Fibroblast of villous mesenchyme (primary cell): ENCODE measurements around the gene KRTAP10-8. TPM values are rescaled to one million over a fixed set of nuclear protein-coding genes. Genes with fewer than 3 reads are reported as not detected.
"Not testable (repeated sequence)": the region's sequence is repeated elsewhere in the genome, so short reads cannot be mapped to it uniquely, and the experiment has no call there.

ENCODE experiments used
- DNase-seq: peaks from one replicate; pipeline ENCODE4 v3.0.0-alpha.2; 2010; ENCODE audit warnings: low read depth
- H3K4me3 ChIP-seq: 2 replicates; pipeline ENCODE4 v1.5.1; 2011; ENCODE audit warnings: low read depth, mild to moderate bottlenecking, low read length
- CTCF ChIP-seq: IDR thresholded peaks from 2 replicates; pipeline ENCODE4 v1.5.1; 2012; ENCODE audit warnings: low read depth, mild to moderate bottlenecking, low read length; ENCODE audit not compliant: insufficient read depth
- total RNA-seq: library from RNA; depleted of rRNA; stranded (reverse); fragments of >200 nt; gene quantifications from 2 replicates; pipeline ENCODE4 v1.2.3, GENCODE V29; 2012

KRTAP10-8 gene
- total RNA-seq, 1 donor = not detected

GRCh38 chr21:44626262-44626661, 14.4 kb downstream of the KRTAP10-8 start:
- H3K4me3 ChIP-seq = no peak overlapping the region
- TF ChIP-seq CTCF = no peak
- DNase-seq = no peak

GRCh38 chr21:44626673-44627143, 14.8 kb downstream of the KRTAP10-8 start, which contains the start of gene KRTAP10-9:
Gene KRTAP10-9, plus strand, starts transcription at chr21:44627093. Its CDS starts 79 bp downstream, at chr21:44627172.
- TF ChIP-seq CTCF = no peak
- no peak for DNase-seq
- H3K4me3 ChIP-seq = no peak within 1 kb of the TSS

GRCh38 chr21:44627181-44627822, 15.4 kb downstream of the KRTAP10-8 start:
- not testable (repeated sequence) for H3K4me3 ChIP-seq, DNase-seq

GRCh38 chr21:44627831-44628233, 16.0 kb downstream of the KRTAP10-8 start:
- not testable (repeated sequence) for H3K4me3 ChIP-seq, DNase-seq

- DNase-seq = no peak
- H3K4me3 ChIP-seq = no peak overlapping the region
- TF ChIP-seq CTCF = no peak
Observed at GRCh38 chr21:44628707-44629391, 17.0 kb downstream of the KRTAP10-8 start.

GRCh38 chr21:44630440-44630839, 18.6 kb downstream of the KRTAP10-8 start:
- H3K4me3 ChIP-seq = no peak overlapping the region
- no peak for DNase-seq
- no peak for TF ChIP-seq CTCF

- TF ChIP-seq CTCF = no peak
- no peak overlapping the region for H3K4me3 ChIP-seq
- DNase-seq = no peak
Observed at GRCh38 chr21:44632067-44632466, 20.2 kb downstream of the KRTAP10-8 start.
